Neural progenitor cell (in vitro differentiated cells): ENCODE data around the gene SPINT3.

Experiments
- EZH2 ChIP-seq: fragments of 200-600 bp; sonication (generic); IDR thresholded peaks from 2 replicates; pipeline ENCODE4 v1.6.1; 2017; ENCODE audit warnings: antibody characterized with exemption, mild to moderate bottlenecking, moderate library complexity
- TF ChIP-seq, protein P1 (sequence below): fragments of 200-600 bp; sonication (generic); IDR thresholded peaks from 2 replicates; pipeline ENCODE4 v1.5.1; 2017; ENCODE audit warnings: antibody characterized with exemption, mild to moderate bottlenecking

DNA sequence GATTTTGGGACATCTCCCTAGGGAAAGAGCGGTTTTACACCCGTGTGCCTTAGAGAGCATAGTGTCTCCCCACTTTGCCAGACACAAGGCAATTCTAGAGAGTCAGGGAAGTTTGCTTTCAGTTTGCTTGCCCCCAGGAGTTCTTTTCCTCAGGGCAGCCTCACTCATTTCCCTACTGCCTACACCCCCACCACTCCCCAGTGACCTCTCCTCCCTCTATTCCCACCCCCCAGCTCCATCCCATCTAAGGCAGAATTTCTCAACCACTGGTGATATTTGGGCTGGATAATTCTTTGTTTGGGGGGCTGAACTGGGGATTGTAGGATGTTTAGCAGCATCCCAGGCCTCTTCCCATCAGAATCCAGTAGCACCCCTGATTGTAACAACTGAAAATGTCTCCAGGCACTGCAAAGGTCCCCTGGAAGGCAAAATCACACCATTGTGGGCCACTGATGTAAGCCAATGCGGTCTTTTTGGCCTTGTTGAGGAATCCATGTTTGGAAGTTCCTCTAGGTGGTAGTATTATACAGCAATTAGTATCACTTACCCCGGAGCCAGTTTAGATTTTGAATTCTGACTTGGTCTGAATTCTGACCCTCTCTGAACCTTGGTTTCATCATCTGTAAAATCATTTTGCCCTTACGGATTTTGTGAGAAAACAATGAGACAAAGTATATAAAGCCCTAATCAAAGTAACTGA lies 30.5 kb upstream of the SPINT3 start:
- TF ChIP-seq EZH2, result no peak
- TF ChIP-seq, protein P1, sequence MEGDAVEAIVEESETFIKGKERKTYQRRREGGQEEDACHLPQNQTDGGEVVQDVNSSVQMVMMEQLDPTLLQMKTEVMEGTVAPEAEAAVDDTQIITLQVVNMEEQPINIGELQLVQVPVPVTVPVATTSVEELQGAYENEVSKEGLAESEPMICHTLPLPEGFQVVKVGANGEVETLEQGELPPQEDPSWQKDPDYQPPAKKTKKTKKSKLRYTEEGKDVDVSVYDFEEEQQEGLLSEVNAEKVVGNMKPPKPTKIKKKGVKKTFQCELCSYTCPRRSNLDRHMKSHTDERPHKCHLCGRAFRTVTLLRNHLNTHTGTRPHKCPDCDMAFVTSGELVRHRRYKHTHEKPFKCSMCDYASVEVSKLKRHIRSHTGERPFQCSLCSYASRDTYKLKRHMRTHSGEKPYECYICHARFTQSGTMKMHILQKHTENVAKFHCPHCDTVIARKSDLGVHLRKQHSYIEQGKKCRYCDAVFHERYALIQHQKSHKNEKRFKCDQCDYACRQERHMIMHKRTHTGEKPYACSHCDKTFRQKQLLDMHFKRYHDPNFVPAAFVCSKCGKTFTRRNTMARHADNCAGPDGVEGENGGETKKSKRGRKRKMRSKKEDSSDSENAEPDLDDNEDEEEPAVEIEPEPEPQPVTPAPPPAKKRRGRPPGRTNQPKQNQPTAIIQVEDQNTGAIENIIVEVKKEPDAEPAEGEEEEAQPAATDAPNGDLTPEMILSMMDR, result peak; percentile 68
